Vagina (tissue), 2 donors: ENCODE measurements around the gene ARID4B. TPM values are rescaled to one million over a fixed set of nuclear protein-coding genes. Genes with fewer than 3 reads are reported as not detected.

ENCODE experiments used
- DNase-seq, 2 donors: peaks; one replicate each; pipeline ENCODE4 v3.0.0-alpha.2; 2017; ENCODE audit errors: extremely low spot score in 2 of 2
- H3K27ac ChIP-seq: fragments of 200-600 bp; sonication (generic); one replicate; pipeline ENCODE4 v1.5.1; 2019
- H3K27me3 ChIP-seq: fragments of 200-600 bp; sonication (generic); one replicate; pipeline ENCODE4 v1.5.1; 2019
- H3K36me3 ChIP-seq, 2 donors: fragments of 200-600 bp; sonication (generic); one replicate each; pipeline ENCODE4 v1.5.1; 2017 to 2019
- H3K4me1 ChIP-seq: fragments of 200-600 bp; sonication (generic); one replicate; pipeline ENCODE4 v1.5.1; 2019
- H3K4me3 ChIP-seq, 2 donors: fragments of 200-600 bp; sonication (generic); 1 replicate in 1 of 2; 2 replicates in 1 of 2; pipeline ENCODE4 v1.5.1; 2016 to 2019
- H3K9me3 ChIP-seq: fragments of 200-600 bp; sonication (generic); one replicate; pipeline ENCODE4 v1.5.1; 2019
- CTCF ChIP-seq, 3 experiments: fragments of 450-650 bp in 2 of 3; fragments of 200-600 bp in 1 of 3; sonication (generic) in 1 of 3; IDR thresholded peaks; one replicate each; pipeline ENCODE4 v1.5.1; 2017 to 2019; ENCODE audit warnings: antibody characterized with exemption in 3 of 3, mild to moderate bottlenecking in 2 of 3, moderate library complexity in 2 of 3
- POLR2A ChIP-seq, 2 donors: fragments of 450-650 bp; IDR thresholded peaks; one replicate each; pipeline ENCODE4 v1.6.1; 2017; ENCODE audit warnings: antibody characterized with exemption in 2 of 2, mild to moderate bottlenecking in 2 of 2, moderate library complexity in 2 of 2
- POLR2AphosphoS5 ChIP-seq, 2 donors: sonication (generic); formaldehyde crosslinking; IDR thresholded peaks; one replicate each; pipeline ENCODE4 v1.9.0; 2017; ENCODE audit warnings: antibody characterized with exemption in 2 of 2, mild to moderate bottlenecking in 2 of 2, low read depth in 1 of 2; ENCODE audit not compliant: insufficient read depth in 1 of 2
- intact Hi-C: fragments of 100-400 bp; cut with DNase I; formaldehyde crosslinking; loops from one replicate; pipeline ENCODE4 v1.15.1; 2023
- total RNA-seq: library from RNA; depleted of rRNA; stranded (reverse); fragments of >200 nt; gene quantifications from one replicate; pipeline ENCODE4 v1.2.3, GENCODE V29; 2016

Gene ARID4B
- total RNA-seq, 1 donor from 2014 or later, result 35.6 TPM

GRCh38 chr1:235142991-235143390, 185.0 kb downstream of the ARID4B start:
- Histone ChIP-seq H3K27me3 (no peaks in the 10 kb centered on the region), H3K4me1 (no peaks in the 10 kb centered on the region), H3K36me3 (peaks cover 0 to 70% of the 10 kb centered on the region in 2 donors), H3K4me3 (no peak overlapping the region), H3K27ac (no peak overlapping the region), H3K9me3 (no peaks in the 10 kb centered on the region)
- TF ChIP-seq CTCF (IDR thresholded peaks at IDR 0.05) (no peak), POLR2AphosphoS5 (IDR thresholded peaks at IDR 0.05; ENCODE audit: insufficient read depth in 1 of 2, low read depth in 1 of 2) (no peak), POLR2A (IDR thresholded peaks at IDR 0.05) (no peak)
- intact Hi-C loops, result no loop called here
- no peak for DNase-seq

GRCh38 chr1:235139315-235139714, 188.7 kb downstream of the ARID4B start:
- Histone ChIP-seq H3K27ac (no peak overlapping the region), H3K9me3 (no peaks in the 10 kb centered on the region), H3K27me3 (no peaks in the 10 kb centered on the region), H3K4me1 (no peaks in the 10 kb centered on the region), H3K4me3 (no peak overlapping the region), H3K36me3 (peaks cover 0 to 75% of the 10 kb centered on the region in 2 donors)
- no peak for DNase-seq
- TF ChIP-seq CTCF (IDR thresholded peaks at IDR 0.05), result no peak
- no peak for TF ChIP-seq POLR2AphosphoS5 (IDR thresholded peaks at IDR 0.05; ENCODE audit: insufficient read depth in 1 of 2, low read depth in 1 of 2)
- TF ChIP-seq POLR2A (IDR thresholded peaks at IDR 0.05), result no peak
- intact Hi-C loops, result no loop called here

- Histone ChIP-seq H3K27ac (no peak overlapping the region), H3K9me3 (no peaks in the 10 kb centered on the region), H3K4me1 (no peaks in the 10 kb centered on the region), H3K4me3 (no peak overlapping the region), H3K36me3 (peaks cover 0 to 77% of the 10 kb centered on the region in 2 donors), H3K27me3 (no peaks in the 10 kb centered on the region)
- intact Hi-C loops, result no loop called here
- TF ChIP-seq CTCF (IDR thresholded peaks at IDR 0.05), result no peak
- no peak for TF ChIP-seq POLR2A (IDR thresholded peaks at IDR 0.05)
- TF ChIP-seq POLR2AphosphoS5 (IDR thresholded peaks at IDR 0.05; ENCODE audit: insufficient read depth in 1 of 2, low read depth in 1 of 2), result no peak
- DNase-seq, result peak in 1 of 2 donors; percentile 16
These were observed 189.2 kb downstream of the ARID4B start for GRCh38 chr1:235138821-235139220.

GRCh38 chr1:235136111-235136510, 191.9 kb downstream of the ARID4B start:
- DNase-seq, result peak in 1 of 2 donors; percentile 16
- Histone ChIP-seq H3K4me1 (no peaks in the 10 kb centered on the region), H3K36me3 (peaks cover 0 to 66% of the 10 kb centered on the region in 2 donors), H3K27me3 (no peaks in the 10 kb centered on the region), H3K4me3 (no peak overlapping the region), H3K9me3 (no peaks in the 10 kb centered on the region), H3K27ac (no peak overlapping the region)
- intact Hi-C loops, result no loop called here
- TF ChIP-seq POLR2A (IDR thresholded peaks at IDR 0.05) (no peak), POLR2AphosphoS5 (IDR thresholded peaks at IDR 0.05; ENCODE audit: insufficient read depth in 1 of 2, low read depth in 1 of 2) (no peak), CTCF (IDR thresholded peaks at IDR 0.05) (no peak)

- DNase-seq, result peak in 1 of 2 donors; percentile 54
- no peaks in the 10 kb centered on the region for H3K9me3 ChIP-seq
- TF ChIP-seq POLR2AphosphoS5 (IDR thresholded peaks at IDR 0.05; ENCODE audit: insufficient read depth in 1 of 2, low read depth in 1 of 2) (no peak), POLR2A (IDR thresholded peaks at IDR 0.05) (no peak), CTCF (IDR thresholded peaks at IDR 0.05) (no peak)
- H3K27ac ChIP-seq, result no peak overlapping the region
- intact Hi-C loops, result no loop called here
- no peaks in the 10 kb centered on the region for H3K27me3 ChIP-seq
- no peak overlapping the region for H3K4me3 ChIP-seq
- H3K4me1 ChIP-seq, result peaks cover 3% of the 10 kb centered on the region
- peaks cover 0 to 49% of the 10 kb centered on the region in 2 donors for H3K36me3 ChIP-seq
These were observed 193.8 kb downstream of the ARID4B start for GRCh38 chr1:235134171-235134570.
